ENCODE results near the gene PTPRE. TPM values are rescaled to one million over a fixed set of nuclear protein-coding genes. Genes with fewer than 3 reads are reported as not detected.
"Not testable (repeated sequence)": the region's sequence is repeated elsewhere in the genome, so short reads cannot be mapped to it uniquely, and the experiment has no call there.

Gene PTPRE
- total RNA-seq, 1 donor from 2014 or later, result 15.1 TPM

- DNase-seq (no peak), ATAC-seq (no peak)
- intact Hi-C loops (cut with micrococcal nuclease), result no loop called here
These were observed 80.8 kb downstream of the PTPRE start for GRCh38 chr10:127987467-127988380.

DNA sequence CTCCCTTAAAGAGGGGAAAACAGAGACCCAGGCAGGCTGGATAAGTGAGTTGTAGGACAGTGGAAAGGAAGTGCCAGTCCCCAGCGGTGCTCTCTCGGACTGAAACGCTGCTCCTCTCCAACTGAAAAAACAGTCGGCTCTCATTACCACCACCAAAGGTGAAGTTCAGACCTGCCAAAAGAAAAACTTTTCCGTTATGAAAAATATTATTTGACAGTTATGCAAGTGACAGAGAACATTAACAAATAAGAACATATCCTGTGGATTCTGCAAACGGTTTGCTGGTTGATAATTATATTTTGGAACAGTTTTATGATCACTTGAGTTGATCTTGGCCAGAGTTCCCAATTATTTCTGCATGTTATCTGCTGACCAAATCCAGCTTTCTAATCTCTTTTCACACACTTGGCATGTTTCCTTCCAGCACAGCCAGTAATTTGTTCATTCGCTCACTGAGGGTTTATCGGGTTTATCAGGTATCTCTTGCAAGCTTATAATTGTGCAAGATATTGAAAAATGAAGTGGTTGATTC lies 82.6 kb downstream of the PTPRE start:
- ATAC-seq (peak; percentile 20), DNase-seq (no peak)
- intact Hi-C loops (cut with micrococcal nuclease), result no loop called here

DNA sequence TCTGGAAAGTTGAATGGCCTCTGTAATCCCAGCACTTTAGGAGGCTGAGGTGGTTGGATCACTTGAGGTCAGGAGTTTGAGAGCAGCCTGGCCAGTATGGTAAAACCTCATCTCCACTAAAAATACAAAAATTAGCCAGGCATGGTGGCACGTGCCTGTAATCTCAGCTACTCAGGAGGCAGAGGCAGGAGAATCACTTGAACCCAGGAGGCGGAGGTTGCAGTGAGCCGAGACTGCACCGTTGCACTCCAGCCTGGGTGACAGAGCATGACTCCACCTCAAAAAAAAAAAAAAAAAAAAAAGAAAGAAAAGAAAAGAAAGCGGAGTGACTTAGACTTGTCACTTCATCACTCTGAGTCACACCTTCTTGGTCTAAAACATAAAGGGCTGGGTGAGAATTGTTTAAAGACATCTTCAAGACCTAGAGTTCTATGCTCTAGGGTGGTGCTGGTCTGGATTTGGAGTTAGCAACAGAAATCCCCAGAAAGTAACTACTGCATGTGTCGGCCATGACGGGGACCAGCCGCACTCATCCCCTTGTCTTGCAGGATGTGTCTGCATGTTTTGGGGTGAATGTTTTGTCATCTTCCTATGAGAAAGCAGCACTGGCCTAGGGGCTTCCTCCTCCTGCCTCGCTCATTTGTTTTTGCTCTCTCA lies 83.4 kb downstream of the PTPRE start:
- ATAC-seq; DNase-seq; intact Hi-C loops (cut with micrococcal nuclease): not testable (repeated sequence)

- intact Hi-C loops (cut with micrococcal nuclease), result no loop called here
- peak; percentile 16 for ATAC-seq
- no peak for DNase-seq
These were observed 84.1 kb downstream of the PTPRE start for GRCh38 chr10:127990846-127991542.

DNA sequence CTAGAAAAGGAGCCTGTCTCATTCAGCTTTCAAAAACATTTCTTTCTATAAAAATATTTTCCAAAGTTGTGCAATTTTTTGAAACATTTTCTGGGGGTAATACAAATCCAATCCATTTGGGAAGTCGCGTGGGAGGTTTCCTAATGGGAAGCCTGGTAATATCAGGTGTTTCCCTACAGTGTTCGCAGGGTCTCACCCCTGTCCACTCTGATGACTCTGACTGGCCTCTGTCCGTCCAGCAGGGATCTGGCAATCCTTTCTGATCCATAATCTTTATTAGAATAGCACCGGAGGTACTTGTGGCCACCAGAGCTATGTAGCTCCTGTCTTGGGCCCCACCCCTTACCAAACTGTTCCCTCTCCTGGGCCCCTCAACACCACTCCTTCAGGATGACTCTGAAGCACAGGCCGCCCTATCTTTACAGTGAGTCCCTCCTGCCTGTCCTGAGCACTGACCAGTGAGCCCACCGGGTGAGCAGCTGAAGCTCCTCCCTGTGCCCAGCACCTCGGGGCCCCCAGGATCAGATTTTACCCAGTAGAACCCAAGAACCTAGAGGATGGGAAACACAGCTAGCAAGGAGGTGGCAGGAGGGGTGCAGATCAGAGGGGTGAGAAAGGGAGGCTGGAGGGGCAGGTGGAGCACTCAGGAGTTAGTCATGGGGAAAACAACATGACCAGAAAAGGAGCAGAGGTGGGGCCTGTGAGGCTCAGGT lies 84.8 kb downstream of the PTPRE start:
- DNase-seq (no peak), ATAC-seq (no peak)
- intact Hi-C loops (cut with micrococcal nuclease), result no loop called here

GRCh38 chr10:127992376-127992775 lies 85.5 kb downstream of the PTPRE start:
- DNase-seq (no peak), ATAC-seq (no peak)
- intact Hi-C loops (cut with micrococcal nuclease), result no loop called here

- intact Hi-C loops (cut with micrococcal nuclease), result no loop called here
- ATAC-seq, result no peak
- no peak for DNase-seq
These were observed 86.3 kb downstream of the PTPRE start for GRCh38 chr10:127993056-127993690.

DNA sequence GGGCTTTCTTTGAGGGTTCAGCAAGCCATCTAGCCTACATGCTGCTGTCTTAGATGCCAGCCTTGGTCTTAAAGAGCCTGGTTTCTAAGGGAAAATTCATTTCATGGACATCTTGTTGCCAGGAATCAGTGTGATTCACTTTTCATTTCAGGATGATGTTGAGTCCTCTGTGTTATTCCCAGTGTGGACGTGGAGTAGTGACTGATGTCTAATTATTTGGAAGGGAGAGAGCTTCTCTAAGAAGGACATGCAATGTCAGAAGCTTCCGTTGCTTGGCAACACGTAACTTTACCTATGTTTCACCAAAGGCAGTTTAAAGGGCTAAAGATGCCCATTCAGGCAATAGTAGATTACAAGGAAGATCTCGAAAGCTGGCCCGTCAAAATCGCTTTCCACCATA lies 89.0 kb downstream of the PTPRE start:
- no peak for DNase-seq
- intact Hi-C loops (cut with micrococcal nuclease), result no loop called here
- ATAC-seq, result no peak

DNA sequence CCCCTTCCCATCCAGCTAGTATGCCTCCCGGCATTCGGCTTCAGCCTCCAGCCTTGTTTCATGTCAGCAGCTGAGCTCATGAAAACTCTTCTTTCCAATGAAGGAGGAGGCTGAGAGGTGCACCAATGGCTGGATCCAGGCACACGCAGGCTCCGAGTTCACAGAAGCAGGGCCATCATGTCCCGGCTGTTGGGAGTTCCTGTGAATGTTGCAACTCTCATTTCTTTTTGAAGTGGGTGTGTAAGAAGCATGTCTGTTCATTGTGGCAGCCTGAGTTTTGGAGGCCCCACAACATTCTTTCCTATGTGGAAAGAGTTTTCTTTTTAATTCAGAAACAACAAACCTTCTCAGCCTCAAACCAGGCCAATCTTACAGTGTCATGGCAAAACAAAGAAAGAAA lies 89.7 kb downstream of the PTPRE start:
- DNase-seq (peak; percentile 72), ATAC-seq (peak; percentile 87)
- intact Hi-C loops (cut with micrococcal nuclease), result no loop called here

DNA sequence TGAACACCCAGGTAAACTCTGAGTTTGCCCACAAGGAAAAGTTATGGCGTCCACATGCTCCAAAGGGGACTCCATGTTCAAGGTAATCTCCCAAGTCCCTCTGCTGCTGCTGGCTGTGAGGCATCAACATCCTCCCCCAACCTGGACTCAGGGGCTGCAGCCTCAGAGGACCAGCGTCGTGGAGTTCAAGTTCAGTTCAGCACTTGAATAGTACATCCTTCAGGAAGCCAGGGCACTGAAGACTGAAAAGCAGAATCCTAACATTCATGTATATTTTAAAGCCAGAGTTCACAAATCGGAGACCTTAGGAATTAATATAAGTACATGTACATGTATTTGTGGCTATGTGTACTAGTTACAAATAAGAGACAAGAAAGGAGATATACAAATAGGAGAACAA lies 90.4 kb downstream of the PTPRE start:
- DNase-seq, result no peak
- no peak for ATAC-seq
- intact Hi-C loops (cut with micrococcal nuclease), result no loop called here

GRCh38 chr10:127997937-127998336 lies 91.0 kb downstream of the PTPRE start:
- intact Hi-C loops (cut with micrococcal nuclease), result no loop called here
- no peak for ATAC-seq

DNA sequence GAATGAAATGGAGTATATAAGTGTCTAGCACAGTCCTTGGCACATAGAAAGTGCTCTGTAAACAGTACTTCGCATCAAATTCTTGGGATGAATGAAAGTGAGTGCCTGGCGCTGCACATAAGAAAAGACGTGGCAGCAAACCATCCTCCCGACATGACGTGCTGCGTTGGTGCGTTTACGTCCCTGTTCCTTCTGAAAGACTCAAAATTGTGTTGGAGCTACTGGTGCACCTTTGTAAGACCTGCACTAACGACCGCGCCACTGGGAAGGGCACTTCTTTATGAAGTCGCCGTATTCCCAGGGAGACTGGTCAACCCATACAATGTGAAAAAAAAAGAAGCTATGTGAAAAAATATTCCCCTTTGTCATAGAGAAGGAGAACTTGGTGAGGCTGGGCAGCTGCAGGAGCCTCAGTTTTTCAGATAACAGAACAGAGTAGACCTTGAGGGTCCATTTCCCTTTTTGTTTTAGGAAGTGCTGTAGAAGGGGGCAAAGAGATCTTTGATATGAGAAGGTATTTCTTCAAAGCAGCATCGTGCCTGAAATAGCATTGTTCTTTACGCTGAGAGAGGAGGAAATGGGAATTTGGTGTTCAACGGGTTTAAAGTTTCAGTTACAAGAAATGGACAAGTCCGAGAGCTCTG lies 91.7 kb downstream of the PTPRE start:
- DNase-seq, result no peak
- intact Hi-C loops (cut with micrococcal nuclease), result no loop called here
- no peak for ATAC-seq

More at GRCh38 chr10:127997937-127998336, 91.0 kb downstream of the PTPRE start:
- DNase-seq, result no peak

DNA sequence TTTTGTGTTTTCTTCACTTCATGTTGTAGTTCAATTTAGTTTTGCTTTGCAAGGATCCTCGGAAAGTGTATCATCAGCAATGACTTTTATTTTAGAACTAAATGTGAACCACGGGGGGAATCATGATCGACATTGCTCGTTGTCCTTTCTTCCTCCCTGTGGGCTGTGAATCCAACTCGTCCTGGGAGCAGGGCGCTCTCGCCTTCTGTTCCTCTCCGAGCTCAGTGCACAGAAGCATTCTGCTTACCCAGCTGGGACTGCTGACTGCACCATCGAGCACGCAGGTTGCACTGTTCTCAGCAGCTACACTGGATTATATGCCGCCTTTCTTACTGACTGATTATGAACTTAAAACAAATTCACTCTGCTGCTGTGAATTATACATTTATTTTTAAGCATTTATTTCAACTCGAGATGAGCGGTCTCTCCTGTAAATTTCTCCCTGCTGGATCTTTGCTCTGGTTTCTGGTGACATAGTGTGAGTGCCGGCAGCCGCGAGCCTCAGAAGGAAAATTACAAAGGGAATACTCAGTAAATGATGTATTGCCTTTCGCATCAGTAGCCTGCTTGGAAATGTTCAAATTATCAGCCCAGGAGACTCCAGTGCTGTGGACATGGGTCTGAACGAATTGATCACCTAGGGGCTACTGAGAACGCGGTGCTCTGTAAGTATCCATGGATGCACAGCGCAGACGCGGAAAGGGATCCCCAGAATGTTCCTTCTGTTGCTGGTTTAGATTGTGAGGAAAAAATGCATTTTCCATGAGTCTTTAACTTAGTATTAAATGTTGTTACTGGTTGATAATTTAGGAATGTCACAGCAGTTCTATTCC lies 92.6 kb downstream of the PTPRE start:
- intact Hi-C loops (cut with micrococcal nuclease), result no loop called here
- no peak for ATAC-seq
- no peak for DNase-seq

- peak; percentile 72 for DNase-seq
- intact Hi-C loops (cut with micrococcal nuclease), result no loop called here
- peak; percentile 85 for ATAC-seq
These were observed 93.8 kb downstream of the PTPRE start for GRCh38 chr10:128000471-128001362.

- DNase-seq, result no peak
- intact Hi-C loops (cut with micrococcal nuclease), result no loop called here
- no peak for ATAC-seq
These were observed 94.5 kb downstream of the PTPRE start for GRCh38 chr10:128001363-128001745.

DNA sequence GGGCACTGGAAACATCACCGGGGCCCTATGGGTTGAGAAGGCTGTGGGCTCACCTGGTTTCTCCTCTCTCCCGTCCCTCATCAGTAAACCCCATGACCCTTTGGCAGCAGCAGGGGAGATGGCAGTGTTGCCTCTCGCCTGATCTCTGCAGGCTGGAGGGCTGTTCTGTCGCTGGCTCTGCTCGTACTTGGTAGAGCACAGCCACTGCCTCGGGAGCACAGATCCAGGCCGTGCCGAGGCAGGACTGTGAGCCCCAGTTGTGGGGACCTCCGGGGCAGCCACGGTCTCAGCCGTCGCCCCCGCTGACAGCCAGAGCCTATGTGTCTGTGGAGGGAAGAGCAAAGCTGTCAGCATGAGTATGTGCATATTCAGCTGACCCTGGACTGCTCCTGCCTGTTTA lies 94.9 kb downstream of the PTPRE start:
- DNase-seq (no peak), ATAC-seq (peak; percentile 72)
- intact Hi-C loops (cut with micrococcal nuclease), result no loop called here
